Choroid plexus epithelial cell (primary cell): Measurements from ENCODE around the gene GSTA3.
"Not testable (repeated sequence)": the region's sequence is repeated elsewhere in the genome, so short reads cannot be mapped to it uniquely, and the experiment has no call there.

Experiments used
- DNase-seq: peaks from one replicate; pipeline ENCODE4 v3.0.0-alpha.2; 2010; ENCODE audit warnings: low read depth
- H3K4me3 ChIP-seq: 2 replicates; pipeline ENCODE4 v1.5.1; 2011; ENCODE audit warnings: low read depth, mild to moderate bottlenecking, control low read depth, low read length, moderate library complexity
- TF ChIP-seq, protein P1 (sequence below): conservative IDR thresholded peaks from 2 replicates; pipeline ENCODE4 v1.5.1; 2011; ENCODE audit warnings: low read depth, mild to moderate bottlenecking, control low read depth, inconsistent platforms, low read length, moderate library complexity

The GSTA3 gene

DNA sequence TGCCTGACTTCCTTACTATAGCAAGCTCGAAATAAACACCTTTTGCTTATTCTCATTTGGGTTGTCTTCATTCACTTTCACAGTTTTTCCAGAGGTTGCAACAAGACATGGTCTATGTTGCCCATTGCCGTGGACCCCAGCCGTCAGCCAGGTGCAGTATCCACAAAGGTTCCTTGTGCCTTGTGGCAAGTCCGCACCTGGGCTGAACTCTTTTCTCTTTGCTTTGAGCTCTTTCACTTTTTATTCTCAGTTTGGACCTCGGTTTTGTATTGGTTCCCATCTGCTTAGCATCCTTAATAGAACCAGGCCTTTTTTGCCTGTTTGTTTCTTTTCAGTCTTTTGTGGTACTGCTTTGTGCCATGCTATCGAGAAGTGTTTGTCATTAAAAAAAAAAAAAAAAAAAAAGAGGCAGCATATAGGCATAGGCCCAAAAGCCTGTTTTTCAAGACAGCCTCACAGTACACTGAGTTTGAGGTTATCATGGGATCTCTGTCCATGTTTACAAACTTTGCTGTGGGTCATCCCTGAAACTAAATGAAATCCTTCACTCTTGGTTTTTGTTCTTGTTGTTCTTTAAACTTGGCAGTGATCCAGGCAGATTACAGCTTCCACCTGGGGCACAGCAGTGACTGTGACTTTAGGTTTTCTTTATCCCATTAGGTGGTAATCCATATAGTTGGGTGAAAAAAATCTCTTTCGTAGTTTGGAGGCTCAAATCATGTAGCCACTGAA lies 33.3 kb downstream of the GSTA3 start:
- H3K4me3 ChIP-seq = no peak overlapping the region
- peak; percentile 30 for DNase-seq
- TF ChIP-seq, protein P1, sequence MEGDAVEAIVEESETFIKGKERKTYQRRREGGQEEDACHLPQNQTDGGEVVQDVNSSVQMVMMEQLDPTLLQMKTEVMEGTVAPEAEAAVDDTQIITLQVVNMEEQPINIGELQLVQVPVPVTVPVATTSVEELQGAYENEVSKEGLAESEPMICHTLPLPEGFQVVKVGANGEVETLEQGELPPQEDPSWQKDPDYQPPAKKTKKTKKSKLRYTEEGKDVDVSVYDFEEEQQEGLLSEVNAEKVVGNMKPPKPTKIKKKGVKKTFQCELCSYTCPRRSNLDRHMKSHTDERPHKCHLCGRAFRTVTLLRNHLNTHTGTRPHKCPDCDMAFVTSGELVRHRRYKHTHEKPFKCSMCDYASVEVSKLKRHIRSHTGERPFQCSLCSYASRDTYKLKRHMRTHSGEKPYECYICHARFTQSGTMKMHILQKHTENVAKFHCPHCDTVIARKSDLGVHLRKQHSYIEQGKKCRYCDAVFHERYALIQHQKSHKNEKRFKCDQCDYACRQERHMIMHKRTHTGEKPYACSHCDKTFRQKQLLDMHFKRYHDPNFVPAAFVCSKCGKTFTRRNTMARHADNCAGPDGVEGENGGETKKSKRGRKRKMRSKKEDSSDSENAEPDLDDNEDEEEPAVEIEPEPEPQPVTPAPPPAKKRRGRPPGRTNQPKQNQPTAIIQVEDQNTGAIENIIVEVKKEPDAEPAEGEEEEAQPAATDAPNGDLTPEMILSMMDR = no peak

DNA sequence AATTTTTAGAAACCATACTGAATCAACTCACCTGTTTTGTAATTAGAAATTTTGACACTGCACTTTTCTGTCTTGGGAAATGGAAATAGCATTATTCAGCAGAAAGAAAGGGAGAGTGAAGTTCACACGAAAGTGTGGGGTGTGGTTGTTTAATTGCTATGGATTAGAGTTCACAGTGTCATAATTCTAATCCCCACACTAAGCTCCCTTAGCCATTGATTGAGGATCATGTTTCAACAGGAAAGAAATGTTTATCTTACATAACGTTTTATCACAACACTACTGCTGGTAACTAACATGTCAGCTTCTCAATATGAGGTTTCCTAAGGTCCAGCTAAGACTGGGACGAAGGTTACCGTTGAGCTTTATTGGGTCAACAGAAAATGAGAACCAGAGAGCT lies 37.5 kb downstream of the GSTA3 start:
- H3K4me3 ChIP-seq = no peak overlapping the region
- no peak for DNase-seq
- TF ChIP-seq, protein P1 = no peak

DNA sequence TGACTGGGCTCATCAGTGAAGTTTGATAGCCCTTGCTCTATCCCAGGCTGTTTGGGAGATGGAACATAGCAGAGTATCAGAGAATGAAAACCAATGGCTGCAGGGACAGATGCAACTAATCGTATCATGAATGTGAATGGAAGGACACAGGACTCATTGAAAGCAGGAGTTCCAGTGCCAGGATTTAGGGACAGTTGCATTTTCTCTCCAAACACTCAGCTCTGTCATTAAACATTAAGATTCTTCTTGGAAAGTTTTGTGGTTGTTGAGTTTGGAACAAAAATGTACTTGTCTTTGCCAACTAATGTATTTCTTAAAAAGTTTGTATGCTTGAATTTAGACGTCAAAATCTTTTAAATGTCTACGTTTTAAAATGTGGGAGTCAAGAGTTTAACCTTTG lies 37.9 kb downstream of the GSTA3 start:
- H3K4me3 ChIP-seq = no peak overlapping the region
- no peak for DNase-seq
- TF ChIP-seq, protein P1 = no peak

DNA sequence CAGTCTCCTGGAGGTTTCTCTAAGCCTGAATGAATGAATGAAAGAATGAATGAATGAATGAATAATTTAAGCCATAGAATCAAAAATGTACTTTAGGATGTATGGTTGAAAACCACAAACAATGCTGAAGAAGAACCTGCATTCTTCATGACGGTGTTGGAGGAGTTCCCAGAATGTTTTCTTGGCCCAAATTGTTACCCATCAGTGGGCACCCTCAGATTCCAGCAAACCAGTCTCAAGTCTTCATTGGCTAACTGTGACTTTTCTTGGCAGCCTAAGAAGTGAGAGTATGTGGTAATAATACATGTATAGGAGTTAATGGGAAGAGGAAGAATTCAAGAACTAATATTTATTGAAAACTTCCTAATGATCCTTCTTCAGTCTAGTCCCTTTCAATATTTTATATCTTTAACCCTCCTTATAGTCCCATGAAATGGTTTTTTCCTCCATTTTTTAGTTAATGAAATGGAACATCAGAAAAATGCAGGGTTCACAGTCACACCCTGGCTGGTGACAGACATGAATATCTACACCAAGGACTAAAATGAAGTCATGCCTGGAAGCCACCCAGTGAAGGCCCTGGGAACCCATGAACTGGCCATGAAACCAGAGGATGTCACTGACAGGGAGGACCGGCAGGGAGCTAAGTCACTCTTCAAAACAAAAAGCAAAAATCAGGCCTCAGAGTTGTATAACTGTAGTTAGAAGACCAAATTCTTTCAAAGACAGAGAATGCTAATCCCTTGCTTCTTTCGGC lies 39.0 kb downstream of the GSTA3 start:
- not testable (repeated sequence) for H3K4me3 ChIP-seq, DNase-seq

DNA sequence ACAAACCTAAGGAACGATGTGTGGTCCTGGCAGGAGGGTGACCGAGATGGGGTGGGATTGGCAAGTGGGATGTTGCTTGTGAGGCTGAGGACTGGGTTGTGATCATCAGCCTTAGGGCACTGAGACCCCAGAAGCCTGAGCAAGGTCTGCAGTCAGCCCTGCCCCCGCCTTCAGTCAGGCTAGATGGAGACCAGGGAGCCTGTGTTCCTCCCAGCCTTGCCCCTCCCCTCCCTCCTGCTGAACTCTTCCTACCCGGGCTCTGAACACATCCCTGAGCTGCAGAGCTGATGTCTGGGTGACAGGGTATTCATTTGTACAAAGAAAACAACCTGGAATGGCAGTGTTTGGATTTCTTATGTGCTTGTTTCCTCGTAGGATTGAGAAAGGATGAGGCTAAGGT lies 40.6 kb downstream of the GSTA3 start:
- not testable (repeated sequence) for DNase-seq, H3K4me3 ChIP-seq

DNA sequence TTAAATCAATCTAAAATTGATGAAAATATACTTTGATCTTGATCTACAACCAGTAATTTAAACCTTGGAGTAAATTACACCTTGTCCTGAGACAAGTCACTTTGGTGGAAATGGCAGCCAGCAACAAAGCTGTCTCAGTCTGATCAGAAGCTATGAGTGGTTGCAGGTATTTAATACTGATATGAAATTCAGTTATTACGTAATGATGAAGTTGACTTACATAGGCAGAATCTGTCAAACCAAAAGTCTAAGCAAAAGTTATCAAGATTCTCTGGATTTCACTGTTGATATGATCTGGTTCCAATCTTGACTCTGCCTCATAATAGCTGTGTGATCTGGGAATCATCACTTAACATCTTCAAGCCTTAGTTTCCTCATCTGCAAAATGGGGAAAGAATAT lies 41.3 kb downstream of the GSTA3 start:
- TF ChIP-seq, protein P1 = no peak
- DNase-seq = no peak
- H3K4me3 ChIP-seq = no peak overlapping the region

DNA sequence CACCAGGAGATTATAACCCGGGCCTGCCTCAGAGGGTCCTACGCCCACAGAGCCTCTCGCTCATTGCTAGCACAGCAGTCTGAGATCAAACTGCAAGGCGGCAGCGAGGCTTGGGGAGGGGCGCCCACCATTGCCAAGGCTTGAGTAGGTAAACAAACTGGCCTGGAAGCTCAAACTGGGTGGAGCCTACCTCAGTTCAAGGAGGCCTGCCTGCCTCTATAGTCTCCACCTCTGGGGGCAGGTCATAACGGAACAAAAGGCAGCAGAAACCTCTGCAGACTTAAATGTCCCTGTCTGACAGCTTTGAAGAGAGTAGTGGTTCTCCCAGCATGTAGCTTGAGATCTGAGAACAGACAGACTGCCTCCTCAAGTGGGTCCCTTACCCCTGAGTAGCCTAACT lies 48.3 kb downstream of the GSTA3 start:
- not testable (repeated sequence) for H3K4me3 ChIP-seq, DNase-seq

DNA sequence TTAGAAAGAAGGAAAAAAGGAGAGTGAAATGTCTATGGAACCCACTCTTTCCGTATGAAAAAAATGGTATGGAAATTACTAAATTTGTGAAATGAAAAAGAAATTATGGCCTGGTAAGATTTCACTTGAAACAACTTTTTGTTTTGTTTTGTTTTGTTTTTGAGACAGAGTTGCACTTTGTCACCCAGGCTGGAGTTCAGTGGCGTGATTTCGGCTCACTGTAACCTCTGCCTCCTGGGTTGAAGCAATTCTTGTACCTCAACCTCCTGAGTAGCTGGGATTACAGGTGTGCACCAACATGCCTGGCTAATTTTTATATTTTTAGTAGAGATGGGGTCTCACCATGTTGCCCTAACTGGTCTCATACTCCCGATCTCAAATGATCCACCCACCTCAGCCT lies 51.1 kb downstream of the GSTA3 start:
- no peak for DNase-seq
- TF ChIP-seq, protein P1 = no peak
- H3K4me3 ChIP-seq = no peak overlapping the region

DNA sequence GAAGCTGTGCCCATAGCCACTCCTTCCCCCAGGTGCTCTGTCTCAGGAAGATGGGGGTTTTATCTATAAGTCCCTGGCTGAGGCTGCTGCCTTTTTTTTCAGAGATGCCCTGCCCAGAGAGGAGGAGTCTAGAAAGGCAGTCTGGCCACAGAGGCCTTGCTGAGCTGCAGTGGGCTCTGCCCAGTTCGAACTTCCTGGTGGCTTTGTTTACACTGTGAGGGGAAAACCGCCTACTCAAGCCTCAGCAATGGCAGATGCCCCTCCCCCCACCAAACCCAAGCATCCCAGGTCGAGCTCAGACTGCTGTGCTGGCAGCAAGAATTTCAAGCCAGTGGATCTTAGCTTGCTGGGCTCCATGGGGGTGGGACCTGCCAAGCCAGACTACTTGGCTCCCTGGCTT lies 53.4 kb downstream of the GSTA3 start:
- DNase-seq = peak; percentile 17
- H3K4me3 ChIP-seq = not testable (repeated sequence)
